Breast epithelium (tissue), 3 donors: ENCODE results near the gene GALNT16.

Experiments
- CTCF ChIP-seq, 3 donors: fragments of 450-650 bp; IDR thresholded peaks; one replicate each; pipeline ENCODE4 v1.5.1; 2016 to 2017; ENCODE audit warnings: antibody characterized with exemption in 3 of 3, mild to moderate bottlenecking in 3 of 3, moderate library complexity in 3 of 3
- POLR2A ChIP-seq: fragments of 450-650 bp; IDR thresholded peaks from one replicate; pipeline ENCODE4 v1.6.1; 2016; ENCODE audit warnings: antibody characterized with exemption, mild to moderate bottlenecking, moderate library complexity

- TF ChIP-seq CTCF (IDR thresholded peaks at IDR 0.05), result no peak
- no peak for TF ChIP-seq POLR2A
Observed at GRCh38 chr14:69358233-69358963, 98.4 kb downstream of the GALNT16 start.
